Measurements from ENCODE around the gene CBX1.
"Not testable (repeated sequence)": the region's sequence is repeated elsewhere in the genome, so short reads cannot be mapped to it uniquely, and the experiment has no call there.

Gene CBX1

GRCh38 chr17:48048384-48049126 lies 52.7 kb downstream of the CBX1 start:
- DNase-seq = peak; percentile 24

- DNase-seq = peak; percentile 95
Observed at GRCh38 chr17:48047741-48048383, 53.4 kb downstream of the CBX1 start, which contains the start of gene NFE2L1. TSS of gene NFE2L1 (plus strand) at chr17:48048359. CDS start at chr17:48051119, 2,760 bp downstream.

- DNase-seq = no peak
Observed at GRCh38 chr17:48047113-48047740, 54.1 kb downstream of the CBX1 start.

GRCh38 chr17:48046296-48046695 lies 55.0 kb downstream of the CBX1 start:
- no peak for DNase-seq

GRCh38 chr17:48045316-48046001 lies 55.8 kb downstream of the CBX1 start:
- DNase-seq = no peak

GRCh38 chr17:48044851-48045250 lies 56.4 kb downstream of the CBX1 start:
- no peak for DNase-seq

GRCh38 chr17:48043176-48043575 lies 58.1 kb downstream of the CBX1 start:
- DNase-seq = no peak

- no peak for DNase-seq
Observed at GRCh38 chr17:48038687-48039086, 62.6 kb downstream of the CBX1 start.

- no peak for DNase-seq
Observed at GRCh38 chr17:48037838-48038323, 63.4 kb downstream of the CBX1 start.

GRCh38 chr17:48037036-48037837 lies 64.0 kb downstream of the CBX1 start, which contains the start of gene COPZ2:
TSS of gene COPZ2 (minus strand) at chr17:48037797. CDS start at chr17:48037777, 20 bp downstream.
- DNase-seq = peak; percentile 50

GRCh38 chr17:48036693-48037035 lies 64.6 kb downstream of the CBX1 start:
- DNase-seq = no peak

- DNase-seq = not testable (repeated sequence)
Observed at GRCh38 chr17:48034734-48035133, 66.5 kb downstream of the CBX1 start.

- no peak for DNase-seq
Observed at GRCh38 chr17:48031966-48032365, 69.3 kb downstream of the CBX1 start.

- no peak for DNase-seq
Observed at GRCh38 chr17:48030531-48030930, 70.7 kb downstream of the CBX1 start.

- no peak for DNase-seq
Observed at GRCh38 chr17:48028736-48029135, 72.5 kb downstream of the CBX1 start.

- DNase-seq = no peak
Observed at GRCh38 chr17:48027322-48027981, 73.8 kb downstream of the CBX1 start.

- peak; percentile 68 for DNase-seq
Observed at GRCh38 chr17:48026502-48027321, 74.6 kb downstream of the CBX1 start.

- DNase-seq = no peak
Observed at GRCh38 chr17:48025904-48026501, 75.3 kb downstream of the CBX1 start.

GRCh38 chr17:48025040-48025903 lies 76.0 kb downstream of the CBX1 start:
- DNase-seq = peak; percentile 99

All from stimulated activated CD4-positive, alpha-beta T cell treated with anti-CD3 and anti-CD28 coated beads, Interleukin-12 subunit alpha, Interleukin-12 subunit beta, amount 100 ng/mL, for 4 hours (primary cell).